ENCODE data around the gene TBC1D23.

GRCh38 chr3:100238599-100238998, 22.2 kb upstream of the TBC1D23 start:
- TF ChIP-seq CTCF (IDR thresholded peaks at IDR 0.05): no peak
- TF ChIP-seq POLR2A (IDR thresholded peaks at IDR 0.05): no peak

Data from heart left ventricle (tissue), 13 donors.